OCI-M1 (cell line): ENCODE data around the gene SVIL.
"Not testable (repeated sequence)": the region's sequence is repeated elsewhere in the genome, so short reads cannot be mapped to it uniquely, and the experiment has no call there.

ENCODE experiments used
- DNase-seq: peaks from one replicate; lab custom pipeline; 2025; lab: John Stamatoyannopoulos, UW

Gene SVIL

GRCh38 chr10:29600067-29600466 lies 34.7 kb downstream of the SVIL start:
- no peak for DNase-seq

GRCh38 chr10:29598851-29599311 lies 35.9 kb downstream of the SVIL start:
- DNase-seq = no peak

GRCh38 chr10:29596826-29597225 lies 37.9 kb downstream of the SVIL start:
- no peak for DNase-seq

GRCh38 chr10:29596356-29596755 lies 38.4 kb downstream of the SVIL start:
- DNase-seq = no peak

- no peak for DNase-seq
Observed at GRCh38 chr10:29595636-29596225, 39.0 kb downstream of the SVIL start.

GRCh38 chr10:29595146-29595545 lies 39.6 kb downstream of the SVIL start:
- DNase-seq = no peak

GRCh38 chr10:29591651-29591968 lies 43.2 kb downstream of the SVIL start:
- DNase-seq = no peak

GRCh38 chr10:29590915-29591650 lies 43.7 kb downstream of the SVIL start:
- no peak for DNase-seq

GRCh38 chr10:29588629-29589421 lies 45.9 kb downstream of the SVIL start:
- no peak for DNase-seq

- not testable (repeated sequence) for DNase-seq
Observed at GRCh38 chr10:29587750-29588628, 46.8 kb downstream of the SVIL start.

GRCh38 chr10:29587102-29587749 lies 47.5 kb downstream of the SVIL start:
- DNase-seq = not testable (repeated sequence)

- DNase-seq = no peak
Observed at GRCh38 chr10:29586509-29586908, 48.3 kb downstream of the SVIL start.

- DNase-seq = no peak
Observed at GRCh38 chr10:29585488-29585976, 49.2 kb downstream of the SVIL start.

- no peak for DNase-seq
Observed at GRCh38 chr10:29584436-29584835, 50.3 kb downstream of the SVIL start.

- no peak for DNase-seq
Observed at GRCh38 chr10:29583674-29584073, 51.1 kb downstream of the SVIL start.

GRCh38 chr10:29582769-29583168 lies 52.0 kb downstream of the SVIL start:
- not testable (repeated sequence) for DNase-seq

GRCh38 chr10:29579455-29579970 lies 55.3 kb downstream of the SVIL start:
- DNase-seq = no peak

- DNase-seq = no peak
Observed at GRCh38 chr10:29578457-29578856, 56.3 kb downstream of the SVIL start.

- DNase-seq = no peak
Observed at GRCh38 chr10:29576681-29577080, 58.1 kb downstream of the SVIL start.

GRCh38 chr10:29575098-29575455 lies 59.7 kb downstream of the SVIL start:
- no peak for DNase-seq
